Measurements from ENCODE around the gene KLF3.

Gene KLF3

GRCh38 chr4:38745881-38746280, 81.9 kb downstream of the KLF3 start:
- Mint-ChIP-seq H3K4me1 (ENCODE audit: low read depth) (peaks cover 3% of the 10 kb centered on the region), H3K9me3 (peaks cover 15% of the 10 kb centered on the region), H3K4me3 (no peak overlapping the region), H3K27ac (no peak overlapping the region), H3K27me3 (no peaks in the 10 kb centered on the region), H3K36me3 (ENCODE audit: low read depth) (peaks cover 3% of the 10 kb centered on the region)
- DNase-seq: no peak

GRCh38 chr4:38747629-38748028, 83.6 kb downstream of the KLF3 start:
- no peak for DNase-seq
- Mint-ChIP-seq H3K27me3 (no peaks in the 10 kb centered on the region), H3K4me1 (ENCODE audit: low read depth) (peaks cover 11% of the 10 kb centered on the region), H3K36me3 (ENCODE audit: low read depth) (peaks cover 3% of the 10 kb centered on the region), H3K9me3 (peaks cover 15% of the 10 kb centered on the region), H3K4me3 (no peak overlapping the region), H3K27ac (no peak overlapping the region)

GRCh38 chr4:38749336-38749735, 85.3 kb downstream of the KLF3 start:
- Mint-ChIP-seq H3K27me3 (no peaks in the 10 kb centered on the region), H3K36me3 (ENCODE audit: low read depth) (peaks cover 3% of the 10 kb centered on the region), H3K4me1 (ENCODE audit: low read depth) (peaks cover 8% of the 10 kb centered on the region), H3K4me3 (no peak overlapping the region), H3K27ac (no peak overlapping the region), H3K9me3 (peaks cover 15% of the 10 kb centered on the region)
- DNase-seq: no peak

Data from activated T-cell treated with anti-CD3 and anti-CD28 coated beads, Interleukin-2, amount 50 U/mL, for 24 hours (primary cell).